ENCODE measurements around the gene IFI16. TPM values are rescaled to one million over a fixed set of nuclear protein-coding genes. Genes with fewer than 3 reads are reported as not detected.

Gene IFI16
- total and polyA plus RNA-seq, 7 donors = 9.6 to 29.4 (median 14.0) TPM

- Histone ChIP-seq H3K36me3 (ENCODE audit: insufficient read depth in 1 of 2, low read depth in 1 of 2) (no peaks in the 10 kb centered on the region), H3K4me3 (peak overlapping the region; percentile 61), H3K27ac (no peak overlapping the region), H3K9me3 (no peaks in the 10 kb centered on the region), H3K27me3 (ENCODE audit: insufficient read depth in 3 of 3, low read length in 2 of 3) (no peaks in the 10 kb centered on the region), H3K4me1 (peaks cover 4% of the 10 kb centered on the region)
- DNase-seq (no peak), ATAC-seq (peak in 1 of 4 donors; percentile 5)
- WGBS, 3 donors = 37 to 44% (median 40%) methylated on average over 6 of the region's 6 CpGs
- intact Hi-C loops (cut with DNase I) = loop anchor here (2.0 to 5.0 kb wide), 3 partner anchors 491 to 793 kb away; no protein-coding TSS in a partner anchor
- TF ChIP-seq CTCF (IDR thresholded peaks at IDR 0.05) = no peak
Measured at GRCh38 chr1:158998037-158998780, 11.5 kb upstream of the IFI16 start.

GRCh38 chr1:158998781-158999161 lies 10.9 kb upstream of the IFI16 start:
- H3K4me1 ChIP-seq = peaks cover 4% of the 10 kb centered on the region
- 4 to 8% (median 7%) methylated on average over 13 of the region's 13 CpGs for WGBS, 3 donors
- peak; percentile 53 to 77 (median 61) for ATAC-seq
- peak; percentile 89 for TF ChIP-seq CTCF (IDR thresholded peaks at IDR 0.05)
- intact Hi-C loops (cut with DNase I) = loop anchor here (2.0 to 5.0 kb wide), 3 partner anchors 491 to 794 kb away; no protein-coding TSS in a partner anchor
- H3K36me3 ChIP-seq (ENCODE audit: insufficient read depth in 1 of 2, low read depth in 1 of 2) = no peaks in the 10 kb centered on the region
- peak overlapping the region; percentile 61 for H3K4me3 ChIP-seq
- peak; percentile 60 to 72 for DNase-seq
- peak overlapping the region; percentile 81 for H3K27ac ChIP-seq
- no peaks in the 10 kb centered on the region for H3K9me3 ChIP-seq
- H3K27me3 ChIP-seq (ENCODE audit: insufficient read depth in 3 of 3, low read length in 2 of 3) = no peaks in the 10 kb centered on the region

- peak overlapping the region; percentile 81 for H3K27ac ChIP-seq
- H3K36me3 ChIP-seq (ENCODE audit: insufficient read depth in 1 of 2, low read depth in 1 of 2) = no peaks in the 10 kb centered on the region
- TF ChIP-seq CTCF (IDR thresholded peaks at IDR 0.05) = no peak
- WGBS, 3 donors = 5 to 7% (median 7%) methylated on average over 11 of the region's 11 CpGs
- no peaks in the 10 kb centered on the region for H3K9me3 ChIP-seq
- ATAC-seq (peak; percentile 76 to 91 (median 86)), DNase-seq (peak; percentile 75 to 84)
- H3K27me3 ChIP-seq (ENCODE audit: insufficient read depth in 3 of 3, low read length in 2 of 3) = no peaks in the 10 kb centered on the region
- H3K4me3 ChIP-seq = peak overlapping the region; percentile 61
- intact Hi-C loops (cut with DNase I) = loop anchor here (2.0 to 5.0 kb wide), 3 partner anchors 492 to 795 kb away; no protein-coding TSS in a partner anchor
- peaks cover 4% of the 10 kb centered on the region for H3K4me1 ChIP-seq
Measured at GRCh38 chr1:158999316-159000069, 10.2 kb upstream of the IFI16 start.

- Histone ChIP-seq H3K4me3 (peak overlapping the region; percentile 61), H3K4me1 (peaks cover 4% of the 10 kb centered on the region), H3K36me3 (ENCODE audit: insufficient read depth in 1 of 2, low read depth in 1 of 2) (no peaks in the 10 kb centered on the region), H3K27me3 (ENCODE audit: insufficient read depth in 3 of 3, low read length in 2 of 3) (no peaks in the 10 kb centered on the region), H3K27ac (peak overlapping the region; percentile 81), H3K9me3 (no peaks in the 10 kb centered on the region)
- 3 to 6% (median 5%) methylated on average over 6 of the region's 6 CpGs for WGBS, 3 donors
- TF ChIP-seq CTCF (IDR thresholded peaks at IDR 0.05) = no peak
- DNase-seq (no peak), ATAC-seq (peak in 3 of 4 donors; percentile 10 to 31 (median 25))
- intact Hi-C loops (cut with DNase I) = no loop called here
Measured at GRCh38 chr1:159000070-159000409, 9.7 kb upstream of the IFI16 start.
